D721Med (cell line): ENCODE measurements around the gene SFMBT2.

Experiments used
- DNase-seq: peaks from one replicate; pipeline ENCODE4 v3.0.0; 2011; ENCODE audit warnings: low spot score; ENCODE audit not compliant: insufficient read length
- FAIRE-seq: peaks from 2 replicates; lab custom pipeline; 2011; peaks lifted over from hg19 to GRCh38; lab: Jason Lieb, UNC
- TF ChIP-seq, protein P1 (sequence below): IDR thresholded peaks from 2 replicates; pipeline ENCODE4 v1.5.1; 2012; ENCODE audit warnings: mild to moderate bottlenecking, control low read depth; ENCODE audit not compliant: insufficient read depth; ENCODE audit errors: missing control alignments

SFMBT2 gene

DNA sequence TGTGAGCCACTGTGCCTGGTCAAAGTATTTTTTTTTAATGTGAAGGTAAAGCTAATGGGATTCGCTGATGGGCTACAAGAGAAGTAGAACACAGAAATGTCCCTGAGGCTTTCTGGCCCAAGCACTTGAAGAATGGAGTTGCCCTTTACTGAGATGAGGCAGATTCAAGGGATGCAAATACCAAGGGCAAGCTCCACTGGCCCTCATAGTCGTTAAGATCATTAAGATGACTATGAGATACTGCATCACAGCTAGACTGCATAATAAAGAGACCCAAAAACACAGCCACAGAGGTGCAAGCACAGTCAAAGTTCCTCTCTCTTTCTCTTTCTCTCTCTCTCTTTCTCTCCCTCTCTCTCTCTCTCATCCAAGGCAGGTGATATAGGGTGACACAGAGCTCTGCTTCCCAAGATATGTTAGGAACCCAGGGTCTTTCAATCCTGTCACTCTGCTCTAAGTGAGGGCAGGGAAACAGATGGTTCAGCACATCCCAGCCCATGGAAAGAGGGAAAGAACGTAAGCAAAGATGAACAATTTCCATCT is 117.4 kb downstream of the SFMBT2 start:
- FAIRE-seq (no peak), DNase-seq (no peak)
- TF ChIP-seq, protein P1, sequence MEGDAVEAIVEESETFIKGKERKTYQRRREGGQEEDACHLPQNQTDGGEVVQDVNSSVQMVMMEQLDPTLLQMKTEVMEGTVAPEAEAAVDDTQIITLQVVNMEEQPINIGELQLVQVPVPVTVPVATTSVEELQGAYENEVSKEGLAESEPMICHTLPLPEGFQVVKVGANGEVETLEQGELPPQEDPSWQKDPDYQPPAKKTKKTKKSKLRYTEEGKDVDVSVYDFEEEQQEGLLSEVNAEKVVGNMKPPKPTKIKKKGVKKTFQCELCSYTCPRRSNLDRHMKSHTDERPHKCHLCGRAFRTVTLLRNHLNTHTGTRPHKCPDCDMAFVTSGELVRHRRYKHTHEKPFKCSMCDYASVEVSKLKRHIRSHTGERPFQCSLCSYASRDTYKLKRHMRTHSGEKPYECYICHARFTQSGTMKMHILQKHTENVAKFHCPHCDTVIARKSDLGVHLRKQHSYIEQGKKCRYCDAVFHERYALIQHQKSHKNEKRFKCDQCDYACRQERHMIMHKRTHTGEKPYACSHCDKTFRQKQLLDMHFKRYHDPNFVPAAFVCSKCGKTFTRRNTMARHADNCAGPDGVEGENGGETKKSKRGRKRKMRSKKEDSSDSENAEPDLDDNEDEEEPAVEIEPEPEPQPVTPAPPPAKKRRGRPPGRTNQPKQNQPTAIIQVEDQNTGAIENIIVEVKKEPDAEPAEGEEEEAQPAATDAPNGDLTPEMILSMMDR: no peak

DNA sequence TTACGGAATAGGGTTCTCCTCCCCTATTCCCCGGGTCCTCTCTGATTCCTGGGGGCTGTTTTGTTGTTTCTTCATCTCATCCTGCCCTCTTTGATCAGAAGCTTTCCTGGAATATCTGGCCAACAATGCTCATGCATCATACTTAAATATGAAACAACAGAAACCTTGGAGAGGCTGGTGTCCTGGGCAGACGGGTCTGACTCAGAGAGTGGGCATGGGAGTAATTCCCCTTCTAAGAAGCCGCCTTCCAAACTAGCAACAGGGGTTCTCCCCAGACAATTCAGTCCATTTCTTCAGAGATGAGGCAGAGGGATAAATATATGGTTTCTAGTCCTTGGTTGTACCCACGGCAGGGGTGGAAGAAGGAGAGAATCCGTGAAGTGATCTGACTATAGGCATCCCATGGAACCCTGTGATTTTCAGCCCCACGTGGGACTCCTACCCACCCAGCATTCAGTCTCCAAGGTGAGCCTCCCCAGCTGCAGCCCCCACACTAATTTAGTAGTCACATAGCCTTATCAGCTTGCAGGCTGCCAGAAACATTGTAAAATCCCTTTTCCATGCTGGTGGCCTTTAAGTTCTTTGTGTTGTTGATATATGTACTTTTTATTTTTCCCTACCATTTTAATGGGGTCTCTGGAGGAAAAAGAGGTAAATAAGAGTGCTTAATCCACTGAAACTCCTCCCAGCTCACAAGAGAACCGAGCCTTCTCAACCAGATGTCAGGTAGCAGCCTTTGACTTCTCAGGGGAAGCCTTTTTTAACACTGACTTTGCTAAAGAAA is 119.2 kb downstream of the SFMBT2 start:
- TF ChIP-seq, protein P1: no peak
- DNase-seq (no peak), FAIRE-seq (no peak)

DNA sequence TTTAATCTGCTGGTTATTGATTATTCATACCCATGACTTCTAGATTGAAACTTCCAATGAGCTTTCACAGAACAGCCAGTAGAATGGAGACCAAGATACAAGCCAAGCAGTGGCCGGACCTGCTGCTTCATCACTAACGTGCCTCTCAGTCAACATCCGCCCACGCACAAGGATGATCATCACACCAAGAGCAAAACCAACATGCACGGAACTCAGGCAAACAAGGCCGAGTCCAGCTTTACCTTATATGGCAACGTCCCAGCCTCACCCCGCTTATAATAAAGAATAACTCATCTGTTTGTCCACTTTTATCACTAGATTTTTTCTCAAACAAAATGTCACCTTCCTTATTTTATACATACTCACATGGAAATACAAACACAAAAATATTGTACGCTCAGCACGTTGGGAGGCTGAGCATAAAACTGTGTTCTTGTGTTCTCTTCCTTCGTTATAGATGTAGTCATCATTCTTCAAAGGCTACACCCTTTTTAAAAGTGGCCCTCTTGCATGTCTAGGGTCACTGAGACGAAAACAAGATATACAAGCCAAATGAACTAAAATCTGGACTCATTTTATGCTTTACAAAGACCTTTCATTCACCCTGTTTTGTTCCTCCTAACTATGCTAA is 122.7 kb downstream of the SFMBT2 start:
- FAIRE-seq (no peak), DNase-seq (no peak)
- TF ChIP-seq, protein P1: no peak

DNA sequence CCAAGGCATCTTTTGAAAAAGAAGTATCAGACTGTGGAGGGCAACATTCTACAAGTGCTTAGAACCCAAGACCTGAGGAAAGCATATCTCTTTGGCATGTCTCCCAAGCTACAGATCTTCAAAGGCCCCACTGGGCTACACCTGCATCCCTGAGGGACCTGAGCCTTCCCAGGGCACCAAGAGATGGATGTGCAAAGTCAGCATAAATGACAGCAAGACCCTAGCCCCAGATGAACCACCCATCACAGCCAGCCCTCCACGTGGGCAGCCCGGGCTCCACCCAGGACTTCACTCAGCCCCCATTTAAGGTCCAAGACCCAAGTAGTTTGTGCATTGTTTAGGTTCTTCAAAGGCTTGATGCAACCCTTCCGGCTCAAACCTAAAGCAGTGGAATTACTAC is 123.5 kb downstream of the SFMBT2 start:
- no peak for FAIRE-seq

DNA sequence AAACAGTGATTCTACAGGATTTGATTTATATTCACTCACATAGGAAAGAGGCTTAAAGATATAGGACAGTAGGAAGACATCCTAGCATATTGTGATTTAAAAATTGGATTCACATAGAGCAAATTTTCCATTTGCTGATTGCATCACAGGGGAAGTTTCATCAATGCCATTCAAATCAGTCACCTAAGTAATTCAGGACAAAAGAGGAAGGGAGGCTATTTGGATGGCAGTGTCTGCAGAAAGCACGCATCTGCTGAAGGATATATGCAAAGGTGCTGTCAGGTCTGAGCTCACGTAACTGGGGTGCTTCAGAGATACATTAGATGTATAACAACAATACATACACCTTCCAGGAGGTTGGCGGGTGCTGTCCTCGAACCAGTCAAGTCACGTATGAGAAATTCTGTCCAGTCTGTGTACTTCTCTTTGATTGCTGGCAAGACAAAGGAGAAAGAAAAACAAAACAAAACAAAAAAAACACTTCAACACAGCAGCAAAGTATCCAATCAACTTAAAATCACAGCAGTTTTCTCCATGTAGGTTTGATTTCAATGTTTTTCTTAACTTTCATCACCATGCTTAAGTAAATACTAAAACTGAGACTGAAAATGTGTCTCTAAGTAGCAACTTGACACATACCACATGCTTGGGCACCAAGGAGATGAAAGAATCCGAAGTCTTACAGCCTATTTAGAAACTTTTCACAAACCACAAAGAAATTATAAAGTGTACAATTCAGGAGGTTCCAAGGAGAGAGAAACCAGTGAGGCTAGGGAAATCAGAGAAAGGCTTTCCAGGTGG is 125.1 kb downstream of the SFMBT2 start:
- DNase-seq (no peak), FAIRE-seq (no peak)
- TF ChIP-seq, protein P1: no peak

More for the DNA sequence above, 123.5 kb downstream of the SFMBT2 start:
- no peak for DNase-seq
- TF ChIP-seq, protein P1: no peak

DNA sequence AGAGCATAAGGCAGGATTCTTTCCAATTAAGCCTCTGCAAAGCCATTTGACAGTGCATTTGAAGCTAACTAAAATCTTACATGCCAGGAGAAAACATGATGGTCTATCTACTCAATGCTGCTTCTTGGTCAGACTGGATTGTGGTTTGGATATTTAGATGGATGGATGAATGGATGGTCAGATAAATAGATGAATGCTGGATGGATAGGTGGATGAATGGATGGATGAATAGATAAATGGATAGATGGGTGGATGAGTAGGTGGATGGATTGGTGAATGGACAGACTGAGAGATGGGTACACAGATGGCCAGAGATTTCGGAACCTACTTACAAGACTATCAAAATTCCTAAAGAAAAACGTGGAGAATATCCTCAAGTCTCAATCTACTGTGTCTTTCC is 127.6 kb downstream of the SFMBT2 start:
- no peak for FAIRE-seq
- TF ChIP-seq, protein P1: no peak
- no peak for DNase-seq
